Kidney (tissue), 14 donors: ENCODE data around the gene TC2N. TPM values are rescaled to one million over a fixed set of nuclear protein-coding genes. Genes with fewer than 3 reads are reported as not detected.
"Not testable (repeated sequence)": the region's sequence is repeated elsewhere in the genome, so short reads cannot be mapped to it uniquely, and the experiment has no call there.

Experiments
- DNase-seq, 5 donors: peaks; one replicate each; pipeline ENCODE4 v3.0.0-alpha.2; 2013 to 2020
- FAIRE-seq: peaks from 2 replicates; lab custom pipeline; 2012; peaks lifted over from hg19 to GRCh38; lab: Jason Lieb, UNC
- H3K27ac ChIP-seq, 2 donors: one replicate each; pipeline ENCODE4 v1.7.0; 2013; ENCODE audit warnings: low read depth in 2 of 2, low read length in 2 of 2, inconsistent platforms in 1 of 2
- H3K27me3 ChIP-seq: one replicate; pipeline ENCODE4 v1.7.1; 2013; ENCODE audit warnings: low read length, inconsistent platforms; ENCODE audit not compliant: control insufficient read depth, insufficient read depth
- H3K36me3 ChIP-seq, 3 donors: one replicate each; pipeline versions ENCODE4 v1.7.0 to v1.7.1; 2013; ENCODE audit warnings: low read length in 3 of 3, control low read depth in 1 of 3, inconsistent platforms in 1 of 3; ENCODE audit not compliant: insufficient read depth in 3 of 3, control insufficient read depth in 2 of 3
- H3K4me1 ChIP-seq, 3 donors: one replicate each; pipeline versions ENCODE4 v1.7.0 to v1.7.1; 2013; ENCODE audit warnings: low read length in 3 of 3, inconsistent platforms in 1 of 3, low read depth in 1 of 3; ENCODE audit not compliant: control insufficient read depth in 2 of 3, insufficient read depth in 2 of 3
- H3K4me3 ChIP-seq, 3 donors: one replicate each; pipeline versions ENCODE4 v1.7.0 to v1.8.1; 2013; ENCODE audit warnings: low read length in 3 of 3, control low read depth in 1 of 3, inconsistent platforms in 1 of 3
- H3K9ac ChIP-seq, 3 donors: one replicate each; pipeline versions ENCODE4 v1.7.0 to v1.7.1; 2013; ENCODE audit warnings: low read length in 3 of 3, control low read depth in 1 of 3, inconsistent platforms in 1 of 3
- H3K9me3 ChIP-seq, 3 donors: one replicate each; pipeline versions ENCODE4 v1.7.0 to v1.7.1; 2013; ENCODE audit warnings: low read length in 3 of 3, control low read depth in 1 of 3, inconsistent platforms in 1 of 3; ENCODE audit not compliant: control insufficient read depth in 2 of 3, insufficient read depth in 1 of 3
- CTCF ChIP-seq: IDR thresholded peaks from 3 replicates; pipeline ENCODE4 v1.5.1; 2012; ENCODE audit warnings: mild to moderate bottlenecking, moderate library complexity, borderline replicate concordance; ENCODE audit not compliant: insufficient read depth; ENCODE audit errors: extremely low read depth
- intact Hi-C: fragments of 100-400 bp; cut with DNase I; formaldehyde crosslinking; loops from one replicate; pipeline ENCODE4 v1.11.1; 2022
- polyA plus RNA-seq: library from polyadenylated mRNA; stranded (reverse); fragments of 350-450 nt; fragmentation: Illumina TruSeq; extraction: RNeasy Lipid Tissue Mini Kit (QIAGEN cat#74804); gene quantifications from one replicate; pipeline ENCODE4 v1.2.3, GENCODE V29; 2014; ENCODE audit warnings: low read depth, low replicate concordance; ENCODE audit not compliant: insufficient read depth
- total RNA-seq: library from RNA; stranded (reverse); fragmentation: NEBNext Ultra II Directional; extraction: Animal tissue kit (Norgen Biotek cat#: 25700); gene quantifications from one replicate; pipeline ENCODE4 v1.2.1, GENCODE V29; 2021
- donor health status: control.
- donor health status: control.
- donor health status: control.
- donor health status: control.
- donor health status: control.
- donor health status: DM: yes; HTN: yes; CAD: no.
- donor health status: Normal renal cell carcinoma (clear cell type).

The TC2N gene
- total and polyA plus RNA-seq, 2 donors from 2014 or later: 5.8 to 39.7 TPM

- H3K4me3 ChIP-seq: no peak overlapping the region
- DNase-seq: no peak
- TF ChIP-seq CTCF: no peak
- intact Hi-C loops: no loop called here
- H3K27me3 ChIP-seq: no peaks in the 10 kb centered on the region
- FAIRE-seq: no peak
- H3K4me1 ChIP-seq: peaks cover 0 to 2% (median 0%) of the 10 kb centered on the region in 3 donors
- no peak overlapping the region for H3K27ac ChIP-seq
- H3K9ac ChIP-seq: no peak overlapping the region
- no peaks in the 10 kb centered on the region for H3K36me3 ChIP-seq
- no peaks in the 10 kb centered on the region for H3K9me3 ChIP-seq
Observed at GRCh38 chr14:91742621-91743304, 124.6 kb downstream of the TC2N start.

- H3K4me1 ChIP-seq, H3K27me3 ChIP-seq, H3K36me3 ChIP-seq, FAIRE-seq, H3K4me3 ChIP-seq, intact Hi-C loops, H3K27ac ChIP-seq, H3K9me3 ChIP-seq, DNase-seq, H3K9ac ChIP-seq: not testable (repeated sequence)
Observed at GRCh38 chr14:91739867-91740266, 127.5 kb downstream of the TC2N start.

- DNase-seq (no peak), FAIRE-seq (no peak)
- intact Hi-C loops: no loop called here
- H3K9ac ChIP-seq: no peak overlapping the region
- H3K4me1 ChIP-seq: no peaks in the 10 kb centered on the region
- H3K36me3 ChIP-seq: no peaks in the 10 kb centered on the region
- no peaks in the 10 kb centered on the region for H3K9me3 ChIP-seq
- no peak overlapping the region for H3K27ac ChIP-seq
- no peaks in the 10 kb centered on the region for H3K27me3 ChIP-seq
- H3K4me3 ChIP-seq: no peak overlapping the region
- TF ChIP-seq CTCF: no peak
Observed at GRCh38 chr14:91737619-91738018, 129.7 kb downstream of the TC2N start.

GRCh38 chr14:91732859-91733477 is 134.4 kb downstream of the TC2N start:
- H3K27ac ChIP-seq: no peak overlapping the region
- TF ChIP-seq CTCF: no peak
- no peaks in the 10 kb centered on the region for H3K36me3 ChIP-seq
- peak in 2 of 5 donors; percentile 18 to 48 for DNase-seq
- no peak for FAIRE-seq
- H3K9ac ChIP-seq: no peak overlapping the region
- H3K27me3 ChIP-seq: no peaks in the 10 kb centered on the region
- no peak overlapping the region for H3K4me3 ChIP-seq
- intact Hi-C loops: no loop called here
- H3K4me1 ChIP-seq: no peaks in the 10 kb centered on the region
- no peaks in the 10 kb centered on the region for H3K9me3 ChIP-seq
